GM12864 (cell line): ENCODE data around the gene CHCHD6.

Experiments used
- DNase-seq: peaks from one replicate; pipeline ENCODE4 v3.0.0-alpha.2; 2011; ENCODE audit warnings: low read depth
- H3K4me3 ChIP-seq: 2 replicates; pipeline ENCODE4 v1.5.1; 2011; ENCODE audit warnings: mild to moderate bottlenecking, low read depth, low read length, control low read depth
- TF ChIP-seq, protein P1 (sequence below): IDR thresholded peaks from 2 replicates; pipeline ENCODE4 v1.5.1; 2011; ENCODE audit warnings: low read depth, mild to moderate bottlenecking, moderate library complexity, low read length, control low read depth, inconsistent platforms; ENCODE audit errors: missing control alignments

Gene CHCHD6

DNA sequence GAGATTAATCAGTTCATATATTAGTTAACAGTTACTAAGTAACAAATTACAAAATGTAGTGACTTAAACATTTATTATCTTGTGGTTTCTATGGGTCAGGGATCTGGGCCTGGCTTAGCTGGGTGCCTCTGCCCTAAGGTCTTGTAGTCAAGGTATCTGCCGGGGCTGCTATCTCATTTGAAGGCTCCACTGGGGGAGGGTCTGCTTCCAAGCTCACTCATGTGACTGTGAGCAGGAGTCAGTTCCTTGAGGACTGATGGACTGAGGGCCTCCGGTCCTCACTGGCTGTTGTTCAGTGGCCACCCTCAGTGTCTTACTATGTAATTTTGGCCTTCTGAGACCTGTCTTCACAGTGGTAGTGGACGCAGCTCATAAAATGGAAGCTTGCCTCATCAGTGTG is 143.0 kb downstream of the CHCHD6 start:
- TF ChIP-seq, protein P1, sequence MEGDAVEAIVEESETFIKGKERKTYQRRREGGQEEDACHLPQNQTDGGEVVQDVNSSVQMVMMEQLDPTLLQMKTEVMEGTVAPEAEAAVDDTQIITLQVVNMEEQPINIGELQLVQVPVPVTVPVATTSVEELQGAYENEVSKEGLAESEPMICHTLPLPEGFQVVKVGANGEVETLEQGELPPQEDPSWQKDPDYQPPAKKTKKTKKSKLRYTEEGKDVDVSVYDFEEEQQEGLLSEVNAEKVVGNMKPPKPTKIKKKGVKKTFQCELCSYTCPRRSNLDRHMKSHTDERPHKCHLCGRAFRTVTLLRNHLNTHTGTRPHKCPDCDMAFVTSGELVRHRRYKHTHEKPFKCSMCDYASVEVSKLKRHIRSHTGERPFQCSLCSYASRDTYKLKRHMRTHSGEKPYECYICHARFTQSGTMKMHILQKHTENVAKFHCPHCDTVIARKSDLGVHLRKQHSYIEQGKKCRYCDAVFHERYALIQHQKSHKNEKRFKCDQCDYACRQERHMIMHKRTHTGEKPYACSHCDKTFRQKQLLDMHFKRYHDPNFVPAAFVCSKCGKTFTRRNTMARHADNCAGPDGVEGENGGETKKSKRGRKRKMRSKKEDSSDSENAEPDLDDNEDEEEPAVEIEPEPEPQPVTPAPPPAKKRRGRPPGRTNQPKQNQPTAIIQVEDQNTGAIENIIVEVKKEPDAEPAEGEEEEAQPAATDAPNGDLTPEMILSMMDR = no peak
- no peak overlapping the region for H3K4me3 ChIP-seq
- DNase-seq = no peak

DNA sequence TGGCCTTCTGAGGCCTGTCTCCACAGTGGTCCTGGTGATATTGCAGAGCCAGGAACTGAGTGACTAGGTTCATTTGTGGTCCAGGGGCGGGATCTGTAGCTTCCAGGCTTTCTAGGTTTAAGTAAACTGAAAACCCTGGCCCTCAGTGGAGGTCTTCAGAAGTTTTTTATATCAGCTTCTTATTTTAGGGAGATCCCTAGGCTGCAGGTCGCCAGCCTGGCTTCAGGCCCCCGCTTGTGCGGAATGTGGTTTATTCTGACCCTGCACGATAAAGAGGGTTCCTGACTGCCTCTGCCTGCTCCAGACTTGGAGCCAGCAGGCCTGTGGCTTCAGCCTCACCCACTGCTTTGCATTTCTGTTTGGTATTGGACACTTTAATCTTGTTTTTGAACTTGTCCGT is 145.0 kb downstream of the CHCHD6 start:
- TF ChIP-seq, protein P1 = no peak
- DNase-seq = no peak
- no peak overlapping the region for H3K4me3 ChIP-seq

DNA sequence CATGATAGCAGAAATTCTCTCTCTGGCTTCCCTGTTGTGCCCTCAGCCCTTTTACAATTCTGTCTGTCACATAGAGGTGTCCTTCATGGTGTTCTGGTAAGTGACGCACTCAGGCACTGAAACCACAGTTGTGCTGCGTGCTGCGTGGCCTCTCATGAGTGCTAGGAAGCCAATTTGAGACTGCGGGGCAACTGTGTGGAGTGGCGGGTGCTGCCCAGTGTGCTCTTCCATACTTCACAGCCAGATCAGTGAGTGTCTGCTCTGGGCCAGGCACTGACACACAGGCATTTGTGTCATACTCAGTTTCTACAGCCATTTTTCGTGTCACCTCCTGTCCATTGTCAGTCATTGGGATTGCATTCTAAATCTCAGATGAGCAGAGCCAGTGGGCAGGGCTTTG is 145.7 kb downstream of the CHCHD6 start:
- no peak for DNase-seq
- H3K4me3 ChIP-seq = no peak overlapping the region
- TF ChIP-seq, protein P1 = no peak

DNA sequence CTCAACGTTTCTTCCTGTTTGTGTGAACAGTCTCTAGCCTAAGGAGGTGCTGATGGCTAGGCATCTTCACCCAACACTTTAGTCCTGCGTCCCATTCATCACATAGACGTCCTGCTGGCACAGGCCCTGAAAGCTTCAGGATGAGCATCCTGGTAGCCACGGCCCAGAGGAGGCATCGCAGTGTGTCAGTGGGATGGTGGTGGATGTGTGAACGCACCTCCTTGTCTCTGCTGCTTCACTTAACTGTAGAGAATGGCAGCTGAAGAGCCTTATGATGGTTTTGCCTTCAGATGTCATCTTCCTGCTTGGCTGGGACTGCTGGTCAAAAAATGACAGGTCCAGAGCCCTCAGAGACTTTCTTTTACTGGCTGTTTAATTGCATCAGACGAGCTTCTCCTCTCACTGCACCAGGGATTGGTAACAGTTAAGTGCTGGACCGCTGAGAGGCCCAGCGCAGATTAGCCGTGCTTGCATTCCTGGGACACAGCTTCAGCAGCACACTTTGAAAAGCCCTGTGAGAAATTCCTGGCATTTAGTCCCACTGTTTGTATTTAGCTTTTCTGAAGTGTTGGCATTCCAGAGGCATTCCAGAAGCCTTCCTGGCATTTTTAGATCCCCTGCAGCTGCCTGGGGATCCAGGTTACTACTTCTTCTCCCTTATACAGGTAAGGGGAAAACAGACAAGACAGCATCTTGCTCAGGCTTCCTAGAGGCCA is 146.5 kb downstream of the CHCHD6 start:
- no peak overlapping the region for H3K4me3 ChIP-seq
- no peak for DNase-seq
- TF ChIP-seq, protein P1 = no peak

DNA sequence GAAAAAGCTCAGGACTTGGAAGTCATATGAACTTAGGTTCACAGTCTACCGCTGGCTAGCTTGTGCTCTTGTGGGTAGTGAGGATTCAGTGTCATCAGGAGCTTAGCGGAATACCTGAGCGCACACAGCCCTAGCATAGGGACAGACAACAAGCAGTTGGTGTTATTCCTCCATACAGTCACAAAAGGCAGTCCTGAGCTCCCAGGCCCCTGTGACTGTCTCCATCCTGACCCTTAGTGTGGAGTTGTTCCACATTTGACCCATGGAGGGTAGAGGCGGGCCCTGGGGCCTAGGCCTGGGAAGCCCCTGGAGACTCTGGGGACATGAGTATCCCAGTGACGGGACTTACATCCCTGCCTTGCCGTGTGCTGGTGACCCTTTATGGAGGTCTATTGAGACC is 147.3 kb downstream of the CHCHD6 start:
- no peak for DNase-seq
- no peak overlapping the region for H3K4me3 ChIP-seq
- TF ChIP-seq, protein P1 = no peak

DNA sequence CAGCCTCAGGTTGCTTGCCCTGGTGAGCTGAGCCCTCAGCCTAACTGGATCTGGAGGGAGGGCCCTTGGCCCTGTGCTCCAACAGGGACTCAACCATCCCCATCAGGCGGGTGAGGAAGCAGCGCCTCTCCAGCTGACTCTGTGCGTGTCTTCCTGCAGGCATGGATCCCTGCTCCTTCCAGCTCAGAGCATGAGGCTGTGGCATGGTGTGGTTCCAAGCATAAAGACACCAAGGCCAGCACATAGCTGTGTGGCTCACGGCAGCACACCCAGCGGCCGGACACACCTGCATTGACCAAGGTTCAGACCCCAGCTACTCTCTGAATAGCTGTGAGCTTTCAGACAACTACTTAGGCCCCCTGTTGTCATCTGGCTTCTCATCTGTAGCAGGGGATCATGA is 147.9 kb downstream of the CHCHD6 start:
- TF ChIP-seq, protein P1 = no peak
- H3K4me3 ChIP-seq = no peak overlapping the region
- DNase-seq = no peak

DNA sequence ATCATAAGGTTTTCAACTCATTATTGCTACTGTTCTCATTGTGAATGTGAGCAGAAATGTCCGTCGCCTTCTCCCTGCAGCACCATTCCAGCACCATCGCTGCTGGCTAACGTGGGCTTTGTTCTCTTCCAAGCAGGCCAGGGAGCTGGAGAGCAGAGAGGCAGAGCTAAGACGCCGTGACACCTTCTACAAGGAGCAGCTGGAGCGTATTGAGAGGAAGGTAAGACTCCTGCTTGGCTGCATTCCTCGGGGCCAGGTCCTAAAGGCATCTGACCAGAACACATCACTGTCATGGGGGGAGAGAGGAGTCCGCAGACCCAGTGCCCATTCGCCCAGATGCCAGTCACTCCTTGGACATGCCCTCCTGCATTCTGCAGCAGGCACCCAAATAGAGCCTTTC is 148.5 kb downstream of the CHCHD6 start:
- TF ChIP-seq, protein P1 = no peak
- no peak for DNase-seq
- H3K4me3 ChIP-seq = no peak overlapping the region
